Measurements from ENCODE around the gene EYS. TPM values are rescaled to one million over a fixed set of nuclear protein-coding genes. Genes with fewer than 3 reads are reported as not detected.

Gene EYS
- total RNA-seq, 6 experiments from 2014 or later: 0.54 to 2.3 (median 0.74) TPM; not detected in 1

- no peaks in the 10 kb centered on the region for H3K27me3 ChIP-seq
- peaks cover 0 to 4% (median 0%) of the 10 kb centered on the region in 4 donors for H3K4me1 ChIP-seq
- H3K9me3 ChIP-seq: no peaks in the 10 kb centered on the region
- DNase-seq: no peak
- no peak for ATAC-seq
- H3K4me3 ChIP-seq: no peak overlapping the region
- intact Hi-C loops (cut with DNase I): no loop called here
- no peaks in the 10 kb centered on the region for H3K36me3 ChIP-seq
- TF ChIP-seq POLR2A (IDR thresholded peaks at IDR 0.05): no peak
- no peak for TF ChIP-seq CTCF (IDR thresholded peaks at IDR 0.05)
- H3K27ac ChIP-seq: no peak overlapping the region
Measured at GRCh38 chr6:63730311-63730710, 1976.7 kb downstream of the EYS start.

- peak overlapping the region in 2 of 3 donors; percentile 2 to 18 for H3K27ac ChIP-seq
- H3K27me3 ChIP-seq: no peaks in the 10 kb centered on the region
- DNase-seq (no peak), ATAC-seq (peak; percentile 93 to 94 (median 93))
- H3K9me3 ChIP-seq: no peaks in the 10 kb centered on the region
- H3K4me3 ChIP-seq: peak overlapping the region in 1 of 3 donors; percentile 0
- no peaks in the 10 kb centered on the region for H3K36me3 ChIP-seq
- H3K4me1 ChIP-seq: peaks cover 0 to 7% (median 3%) of the 10 kb centered on the region in 4 donors
- intact Hi-C loops (cut with DNase I): no loop called here
- no peak for TF ChIP-seq POLR2A (IDR thresholded peaks at IDR 0.05)
- no peak for TF ChIP-seq CTCF (IDR thresholded peaks at IDR 0.05)
Measured at GRCh38 chr6:63724721-63725120, 1982.3 kb downstream of the EYS start.

GRCh38 chr6:63721181-63721580 is 1985.8 kb downstream of the EYS start:
- DNase-seq: no peak
- H3K9me3 ChIP-seq: no peaks in the 10 kb centered on the region
- intact Hi-C loops (cut with DNase I): no loop called here
- no peak for ATAC-seq
- no peaks in the 10 kb centered on the region for H3K36me3 ChIP-seq
- peaks cover 0 to 7% (median 3%) of the 10 kb centered on the region in 4 donors for H3K4me1 ChIP-seq
- H3K27ac ChIP-seq: no peak overlapping the region
- no peak overlapping the region for H3K4me3 ChIP-seq
- no peaks in the 10 kb centered on the region for H3K27me3 ChIP-seq
- TF ChIP-seq POLR2A (IDR thresholded peaks at IDR 0.05) (no peak), CTCF (IDR thresholded peaks at IDR 0.05) (no peak)
- WGBS (ENCODE audit: insufficient coverage, low coverage, low lambda C conversion rate, missing lambda C conversion rate): 75% methylated on average over 1 of the region's 1 CpG

- Histone ChIP-seq H3K4me1 (no peaks in the 10 kb centered on the region), H3K27ac (no peak overlapping the region), H3K9me3 (no peaks in the 10 kb centered on the region), H3K4me3 (no peak overlapping the region), H3K27me3 (no peaks in the 10 kb centered on the region), H3K36me3 (peaks cover 0 to 20% (median 14%) of the 10 kb centered on the region in 4 donors)
- TF ChIP-seq CTCF (IDR thresholded peaks at IDR 0.05) (no peak), POLR2A (IDR thresholded peaks at IDR 0.05) (no peak)
- intact Hi-C loops (cut with DNase I): no loop called here
- DNase-seq (no peak), ATAC-seq (no peak)
- WGBS (ENCODE audit: insufficient coverage, low coverage, low lambda C conversion rate, missing lambda C conversion rate): 95% methylated on average over 2 of the region's 2 CpGs
Measured at GRCh38 chr6:63716169-63716568, 1990.9 kb downstream of the EYS start.

GRCh38 chr6:63714091-63714490 is 1992.9 kb downstream of the EYS start:
- Histone ChIP-seq H3K27me3 (no peaks in the 10 kb centered on the region), H3K4me1 (peaks cover 0 to 8% (median 3%) of the 10 kb centered on the region in 4 donors), H3K4me3 (no peak overlapping the region), H3K9me3 (no peaks in the 10 kb centered on the region), H3K27ac (no peak overlapping the region), H3K36me3 (peaks cover 0 to 25% (median 16%) of the 10 kb centered on the region in 4 donors)
- DNase-seq: no peak
- no peak for ATAC-seq
- TF ChIP-seq POLR2A (IDR thresholded peaks at IDR 0.05) (no peak), CTCF (IDR thresholded peaks at IDR 0.05) (no peak)
- intact Hi-C loops (cut with DNase I): no loop called here
